HK-2 (cell line): ENCODE data around the gene SLC12A7.

ENCODE experiments used
- DNase-seq: peaks from one replicate; pipeline ENCODE4 v3.0.0-alpha.2; 2018; ENCODE audit not compliant: unreplicated experiment

SLC12A7 gene

DNA sequence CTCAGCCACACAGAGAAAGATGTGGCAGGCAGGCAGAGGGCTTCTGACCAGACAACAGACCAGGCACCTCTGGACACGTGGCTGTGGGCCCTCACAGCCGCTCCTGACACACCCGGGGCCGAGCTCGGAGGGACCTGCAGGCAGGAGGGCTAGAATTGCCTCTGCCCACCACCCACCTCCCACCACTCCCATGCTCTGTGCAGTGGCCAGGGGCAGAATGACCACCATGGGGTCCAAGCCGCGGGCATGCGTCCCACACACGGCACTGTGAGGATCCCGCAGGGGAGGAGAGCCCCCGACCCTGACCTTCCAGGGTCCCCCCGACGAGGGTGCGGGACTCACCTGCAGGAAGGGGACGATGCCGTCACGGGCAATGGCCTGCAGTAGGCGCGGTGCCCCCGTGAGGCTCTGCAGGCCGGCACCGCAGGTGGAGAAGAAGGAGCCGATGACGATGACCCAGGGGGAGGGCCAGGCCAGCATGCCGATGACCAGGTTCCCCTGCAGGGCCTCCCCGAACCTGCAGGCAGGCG is 34.3 kb downstream of the SLC12A7 start:
- no peak for DNase-seq

GRCh38 chr5:1077026-1077425 is 34.8 kb downstream of the SLC12A7 start:
- no peak for DNase-seq

DNA sequence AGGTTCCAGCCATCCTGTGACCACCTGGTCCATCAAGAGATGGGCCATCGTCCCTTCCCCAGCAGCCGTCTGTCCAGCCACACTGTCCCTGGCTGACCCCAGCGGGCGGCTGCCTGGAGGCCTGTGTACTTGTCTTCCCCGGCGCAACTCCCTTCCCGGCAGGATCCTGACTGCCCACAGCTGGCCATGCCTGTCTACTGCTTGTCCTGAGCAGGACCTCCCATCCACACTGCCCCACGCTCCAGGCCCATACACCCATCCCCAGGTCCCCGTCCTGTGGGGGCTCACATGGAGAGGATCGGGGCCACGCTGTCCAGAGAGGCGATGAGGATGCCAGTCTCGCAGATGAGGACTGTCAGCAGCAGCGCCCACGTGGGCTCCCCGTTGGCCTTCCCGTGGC is 35.5 kb downstream of the SLC12A7 start:
- no peak for DNase-seq

DNA sequence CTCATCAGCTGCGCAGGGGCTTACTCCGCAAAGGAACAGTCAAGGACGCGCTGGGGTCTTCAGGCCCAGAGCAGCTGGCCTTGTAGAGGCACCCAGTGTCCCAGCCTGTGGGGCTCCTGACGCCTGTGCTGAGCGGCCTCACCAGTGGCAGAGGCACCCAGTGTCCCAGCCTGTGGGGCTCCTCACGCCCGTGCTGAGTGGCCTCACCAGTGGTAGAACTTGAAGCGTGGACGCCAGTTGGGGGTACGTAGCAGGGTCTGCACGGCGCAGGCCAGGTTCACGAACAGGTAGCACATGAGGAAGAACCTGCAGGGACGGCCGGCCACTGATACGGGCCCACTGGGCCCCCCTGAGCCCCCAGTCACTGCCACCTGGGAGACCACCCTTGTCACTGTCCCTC is 35.9 kb downstream of the SLC12A7 start:
- DNase-seq = no peak

DNA sequence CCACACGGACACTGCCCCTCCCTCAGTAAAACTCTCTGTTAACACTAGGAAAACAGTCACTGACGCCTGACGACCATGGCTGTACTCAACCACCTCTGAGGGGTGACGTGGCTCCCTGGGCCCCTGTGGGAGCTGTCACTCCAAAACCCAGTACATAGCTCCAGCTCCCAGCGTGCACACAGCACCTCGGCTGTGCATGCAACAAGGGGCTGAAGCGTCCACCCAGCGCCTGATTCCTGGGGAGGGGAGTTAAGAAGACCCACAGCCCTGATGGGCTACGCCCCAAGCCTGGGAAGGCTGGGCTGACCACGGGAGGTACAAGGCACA is 36.3 kb downstream of the SLC12A7 start:
- no peak for DNase-seq

- DNase-seq = no peak
Observed at GRCh38 chr5:1074816-1075554, 36.9 kb downstream of the SLC12A7 start.

GRCh38 chr5:1074226-1074625 is 37.6 kb downstream of the SLC12A7 start:
- no peak for DNase-seq

DNA sequence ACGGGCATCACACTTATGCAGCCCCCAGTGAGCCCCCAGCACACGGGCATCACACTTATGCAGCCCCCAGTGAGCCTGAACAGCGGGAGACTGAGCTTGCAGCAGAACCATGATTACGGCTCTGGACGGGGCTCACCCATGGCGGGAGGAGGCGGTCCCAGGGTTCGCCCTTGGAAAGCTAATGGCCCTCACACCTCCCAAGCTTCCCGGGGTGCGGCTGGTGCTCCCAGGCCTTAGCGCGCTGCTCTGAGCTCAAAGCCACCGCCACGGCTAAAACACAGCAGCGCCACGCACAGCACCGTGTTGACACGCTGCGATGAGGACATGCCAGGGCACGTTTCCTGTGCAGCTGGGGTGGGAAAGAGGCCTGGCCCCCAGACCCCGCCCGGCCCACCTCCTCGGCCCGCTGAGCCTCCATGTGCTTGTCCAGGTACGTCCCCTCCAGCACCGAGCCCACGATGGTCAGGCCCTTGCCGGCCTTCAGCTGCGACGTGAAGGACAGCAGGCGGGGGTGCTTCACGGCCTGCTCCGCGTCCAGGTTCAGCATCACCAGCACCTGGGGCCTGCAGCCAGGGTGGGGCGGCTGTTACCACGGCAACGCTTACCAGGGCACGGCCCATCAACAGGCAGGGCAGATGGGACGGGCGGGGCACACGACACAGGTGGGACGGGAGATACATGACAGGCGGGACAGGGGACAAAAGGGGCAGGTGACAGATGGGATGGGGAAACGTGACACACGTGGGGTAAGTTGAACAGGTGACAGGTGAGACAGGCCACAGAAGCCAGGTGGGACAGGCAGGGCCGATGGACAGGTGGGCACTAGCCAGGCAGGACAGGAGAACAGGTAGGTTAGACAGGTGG is 38.4 kb downstream of the SLC12A7 start:
- no peak for DNase-seq

GRCh38 chr5:1069720-1070088 is 42.2 kb downstream of the SLC12A7 start:
- no peak for DNase-seq

GRCh38 chr5:1068895-1069719 is 42.8 kb downstream of the SLC12A7 start:
- DNase-seq = no peak

GRCh38 chr5:1068204-1068894 is 43.5 kb downstream of the SLC12A7 start:
- no peak for DNase-seq

- no peak for DNase-seq
Observed at GRCh38 chr5:1067141-1068121, 44.4 kb downstream of the SLC12A7 start.

DNA sequence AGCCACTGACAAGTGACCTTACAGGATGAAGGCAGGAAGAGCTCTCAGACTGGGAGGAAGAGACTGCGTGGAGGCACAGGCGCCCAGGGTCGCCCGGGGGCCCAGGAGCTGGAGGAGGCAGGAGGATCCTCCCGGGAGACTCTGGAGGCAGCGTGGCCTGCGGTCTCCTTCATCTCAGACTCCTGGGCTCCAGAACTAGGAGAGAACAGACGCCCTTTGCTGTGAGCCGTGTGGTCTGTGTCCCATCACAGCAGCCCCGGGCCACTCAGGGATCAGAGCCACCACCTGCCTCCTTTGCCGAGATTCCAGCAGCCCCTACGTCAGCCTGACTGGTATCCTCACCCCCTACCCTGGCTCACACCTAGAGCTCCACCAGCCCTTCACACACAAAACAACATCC is 45.2 kb downstream of the SLC12A7 start:
- no peak for DNase-seq

- no peak for DNase-seq
Observed at GRCh38 chr5:1065891-1066650, 45.8 kb downstream of the SLC12A7 start.

DNA sequence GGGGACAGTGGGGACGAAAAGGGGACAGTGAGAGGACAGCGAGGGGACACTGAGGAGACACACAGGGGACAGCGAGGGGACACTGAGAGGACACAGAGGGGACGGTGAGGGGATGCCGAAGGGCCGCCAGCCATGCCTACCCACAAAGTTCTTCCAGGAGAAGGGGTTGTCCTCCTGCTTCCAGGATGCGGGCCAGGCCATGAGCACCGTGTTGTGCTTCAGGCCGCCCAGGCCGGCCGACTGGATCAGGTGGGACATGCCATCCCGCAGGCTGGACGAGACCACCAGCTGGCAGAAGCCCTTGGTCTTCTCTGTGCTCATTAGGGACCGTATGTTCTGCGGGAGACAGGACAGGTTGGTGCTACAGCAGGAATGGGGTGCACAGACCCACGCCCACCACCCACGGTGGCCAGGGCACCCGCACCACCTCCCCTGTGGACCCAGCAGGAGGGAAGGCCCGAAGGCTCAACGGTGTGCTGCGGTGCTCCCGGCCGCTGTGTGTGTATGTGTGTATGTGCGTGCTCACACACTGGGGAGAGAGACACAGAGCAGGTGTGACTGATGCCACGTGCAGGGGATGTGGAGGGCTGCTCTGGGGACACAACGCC is 46.6 kb downstream of the SLC12A7 start:
- no peak for DNase-seq

DNA sequence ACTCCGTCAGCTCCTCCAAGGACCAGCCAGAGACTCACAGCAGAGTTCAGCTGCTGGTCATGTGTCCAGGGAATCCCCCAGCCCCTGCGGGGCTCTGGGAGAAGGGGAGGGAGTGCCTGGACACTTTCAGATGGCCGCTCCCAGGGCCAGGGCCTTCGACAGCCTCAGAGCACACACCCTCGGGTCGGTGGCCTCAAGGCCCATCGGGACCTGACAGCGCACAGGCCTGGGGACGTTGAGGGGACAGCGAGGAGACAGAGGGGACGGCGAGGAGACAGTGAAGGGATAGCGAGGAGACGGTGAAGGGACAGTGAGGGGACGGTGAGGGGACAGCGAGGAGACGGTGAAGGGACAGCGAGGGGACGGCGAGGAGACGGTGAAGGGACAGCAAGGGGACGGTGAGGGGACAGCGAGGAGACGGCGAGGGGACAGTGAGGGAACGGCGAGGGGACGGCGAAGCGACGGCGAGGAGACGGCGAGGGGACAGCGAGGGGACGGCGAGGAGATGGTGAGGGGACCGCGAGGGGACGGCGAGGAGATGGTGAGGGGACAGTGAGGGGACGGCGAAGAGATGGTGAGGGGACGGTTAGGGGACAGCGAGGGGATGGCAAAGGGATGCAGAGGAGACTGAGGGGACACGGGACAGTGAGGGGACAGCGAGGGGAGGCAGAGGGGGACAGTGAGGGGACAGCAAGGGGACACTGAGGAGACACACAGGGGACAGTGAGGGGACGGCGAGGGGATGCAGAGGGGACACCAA is 47.3 kb downstream of the SLC12A7 start:
- DNase-seq = no peak

- DNase-seq = no peak
Observed at GRCh38 chr5:1063661-1064382, 48.0 kb downstream of the SLC12A7 start.
